Measurements from ENCODE around the gene LDLRAD1.
"Not testable (repeated sequence)": the region's sequence is repeated elsewhere in the genome, so short reads cannot be mapped to it uniquely, and the experiment has no call there.

DNA sequence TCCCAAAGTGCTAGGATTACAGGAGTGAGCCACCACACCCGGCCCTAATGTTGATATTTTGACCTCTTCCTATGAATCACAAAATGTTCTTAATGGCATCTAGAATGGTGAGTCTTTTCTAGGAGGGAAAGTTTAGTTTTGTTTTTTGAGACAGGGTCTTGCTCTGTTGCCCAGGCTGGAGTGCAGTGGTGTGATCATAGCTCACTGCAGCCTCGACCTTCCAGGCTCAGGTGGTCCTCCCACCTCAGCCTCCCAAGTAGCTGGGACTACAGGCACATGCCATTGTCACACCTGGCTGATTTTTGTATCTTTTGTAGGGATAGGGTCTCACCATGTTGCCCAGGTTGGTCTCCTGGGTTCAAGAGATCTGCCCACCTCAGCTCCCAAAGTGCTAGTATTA lies 48.7 kb downstream of the LDLRAD1 start:
- TF ChIP-seq, protein P1, sequence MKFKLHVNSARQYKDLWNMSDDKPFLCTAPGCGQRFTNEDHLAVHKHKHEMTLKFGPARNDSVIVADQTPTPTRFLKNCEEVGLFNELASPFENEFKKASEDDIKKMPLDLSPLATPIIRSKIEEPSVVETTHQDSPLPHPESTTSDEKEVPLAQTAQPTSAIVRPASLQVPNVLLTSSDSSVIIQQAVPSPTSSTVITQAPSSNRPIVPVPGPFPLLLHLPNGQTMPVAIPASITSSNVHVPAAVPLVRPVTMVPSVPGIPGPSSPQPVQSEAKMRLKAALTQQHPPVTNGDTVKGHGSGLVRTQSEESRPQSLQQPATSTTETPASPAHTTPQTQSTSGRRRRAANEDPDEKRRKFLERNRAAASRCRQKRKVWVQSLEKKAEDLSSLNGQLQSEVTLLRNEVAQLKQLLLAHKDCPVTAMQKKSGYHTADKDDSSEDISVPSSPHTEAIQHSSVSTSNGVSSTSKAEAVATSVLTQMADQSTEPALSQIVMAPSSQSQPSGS (CRISPR knock-in tag; IDR thresholded peaks at IDR 0.05) = not testable (repeated sequence)
- TF ChIP-seq FOXK2 (IDR thresholded peaks at IDR 0.05); BORCS8-MEF2B (CRISPR knock-in tag; IDR thresholded peaks at IDR 0.05); SNAI1 (CRISPR knock-in tag; IDR thresholded peaks at IDR 0.05; ENCODE audit: borderline replicate concordance); SIN3A (IDR thresholded peaks at IDR 0.05; ENCODE audit: borderline replicate concordance, low read depth, low read length); RFX5 (IDR thresholded peaks at IDR 0.05; ENCODE audit: low read depth, low read length); KLF6 (CRISPR knock-in tag; IDR thresholded peaks at IDR 0.05): not testable (repeated sequence)
- TF ChIP-seq, protein P2, sequence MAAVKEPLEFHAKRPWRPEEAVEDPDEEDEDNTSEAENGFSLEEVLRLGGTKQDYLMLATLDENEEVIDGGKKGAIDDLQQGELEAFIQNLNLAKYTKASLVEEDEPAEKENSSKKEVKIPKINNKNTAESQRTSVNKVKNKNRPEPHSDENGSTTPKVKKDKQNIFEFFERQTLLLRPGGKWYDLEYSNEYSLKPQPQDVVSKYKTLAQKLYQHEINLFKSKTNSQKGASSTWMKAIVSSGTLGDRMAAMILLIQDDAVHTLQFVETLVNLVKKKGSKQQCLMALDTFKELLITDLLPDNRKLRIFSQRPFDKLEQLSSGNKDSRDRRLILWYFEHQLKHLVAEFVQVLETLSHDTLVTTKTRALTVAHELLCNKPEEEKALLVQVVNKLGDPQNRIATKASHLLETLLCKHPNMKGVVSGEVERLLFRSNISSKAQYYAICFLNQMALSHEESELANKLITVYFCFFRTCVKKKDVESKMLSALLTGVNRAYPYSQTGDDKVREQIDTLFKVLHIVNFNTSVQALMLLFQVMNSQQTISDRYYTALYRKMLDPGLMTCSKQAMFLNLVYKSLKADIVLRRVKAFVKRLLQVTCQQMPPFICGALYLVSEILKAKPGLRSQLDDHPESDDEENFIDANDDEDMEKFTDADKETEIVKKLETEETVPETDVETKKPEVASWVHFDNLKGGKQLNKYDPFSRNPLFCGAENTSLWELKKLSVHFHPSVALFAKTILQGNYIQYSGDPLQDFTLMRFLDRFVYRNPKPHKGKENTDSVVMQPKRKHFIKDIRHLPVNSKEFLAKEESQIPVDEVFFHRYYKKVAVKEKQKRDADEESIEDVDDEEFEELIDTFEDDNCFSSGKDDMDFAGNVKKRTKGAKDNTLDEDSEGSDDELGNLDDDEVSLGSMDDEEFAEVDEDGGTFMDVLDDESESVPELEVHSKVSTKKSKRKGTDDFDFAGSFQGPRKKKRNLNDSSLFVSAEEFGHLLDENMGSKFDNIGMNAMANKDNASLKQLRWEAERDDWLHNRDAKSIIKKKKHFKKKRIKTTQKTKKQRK (IDR thresholded peaks at IDR 0.05; ENCODE audit: low read length) = not testable (repeated sequence)
- TF ChIP-seq, protein P3, sequence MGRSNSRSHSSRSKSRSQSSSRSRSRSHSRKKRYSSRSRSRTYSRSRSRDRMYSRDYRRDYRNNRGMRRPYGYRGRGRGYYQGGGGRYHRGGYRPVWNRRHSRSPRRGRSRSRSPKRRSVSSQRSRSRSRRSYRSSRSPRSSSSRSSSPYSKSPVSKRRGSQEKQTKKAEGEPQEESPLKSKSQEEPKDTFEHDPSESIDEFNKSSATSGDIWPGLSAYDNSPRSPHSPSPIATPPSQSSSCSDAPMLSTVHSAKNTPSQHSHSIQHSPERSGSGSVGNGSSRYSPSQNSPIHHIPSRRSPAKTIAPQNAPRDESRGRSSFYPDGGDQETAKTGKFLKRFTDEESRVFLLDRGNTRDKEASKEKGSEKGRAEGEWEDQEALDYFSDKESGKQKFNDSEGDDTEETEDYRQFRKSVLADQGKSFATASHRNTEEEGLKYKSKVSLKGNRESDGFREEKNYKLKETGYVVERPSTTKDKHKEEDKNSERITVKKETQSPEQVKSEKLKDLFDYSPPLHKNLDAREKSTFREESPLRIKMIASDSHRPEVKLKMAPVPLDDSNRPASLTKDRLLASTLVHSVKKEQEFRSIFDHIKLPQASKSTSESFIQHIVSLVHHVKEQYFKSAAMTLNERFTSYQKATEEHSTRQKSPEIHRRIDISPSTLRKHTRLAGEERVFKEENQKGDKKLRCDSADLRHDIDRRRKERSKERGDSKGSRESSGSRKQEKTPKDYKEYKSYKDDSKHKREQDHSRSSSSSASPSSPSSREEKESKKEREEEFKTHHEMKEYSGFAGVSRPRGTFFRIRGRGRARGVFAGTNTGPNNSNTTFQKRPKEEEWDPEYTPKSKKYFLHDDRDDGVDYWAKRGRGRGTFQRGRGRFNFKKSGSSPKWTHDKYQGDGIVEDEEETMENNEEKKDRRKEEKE (IDR thresholded peaks at IDR 0.05) = not testable (repeated sequence)
- TF ChIP-seq, protein P4, sequence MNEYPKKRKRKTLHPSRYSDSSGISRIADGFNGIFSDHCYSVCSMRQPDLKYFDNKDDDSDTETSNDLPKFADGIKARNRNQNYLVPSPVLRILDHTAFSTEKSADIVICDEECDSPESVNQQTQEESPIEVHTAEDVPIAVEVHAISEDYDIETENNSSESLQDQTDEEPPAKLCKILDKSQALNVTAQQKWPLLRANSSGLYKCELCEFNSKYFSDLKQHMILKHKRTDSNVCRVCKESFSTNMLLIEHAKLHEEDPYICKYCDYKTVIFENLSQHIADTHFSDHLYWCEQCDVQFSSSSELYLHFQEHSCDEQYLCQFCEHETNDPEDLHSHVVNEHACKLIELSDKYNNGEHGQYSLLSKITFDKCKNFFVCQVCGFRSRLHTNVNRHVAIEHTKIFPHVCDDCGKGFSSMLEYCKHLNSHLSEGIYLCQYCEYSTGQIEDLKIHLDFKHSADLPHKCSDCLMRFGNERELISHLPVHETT (CRISPR knock-in tag; conservative IDR thresholded peaks at IDR 0.05) = not testable (repeated sequence)

Measured in HepG2 (cell line).